HEK293 (cell line): ENCODE data around the gene KRT8.
"Not testable (repeated sequence)": the region's sequence is repeated elsewhere in the genome, so short reads cannot be mapped to it uniquely, and the experiment has no call there.

ENCODE experiments used
- CTCF ChIA-PET: fragments of 350-600 bp; formaldehyde crosslinking; extraction: SDS; loops from one replicate; lab custom pipeline; 2021; ENCODE audit warnings: antibody characterized with exemption; lab: Yijun Ruan, JAX
- POLR2A ChIA-PET: fragments of 300-600 bp; formaldehyde crosslinking; extraction: SDS; loops from one replicate; lab custom pipeline; 2020; ENCODE audit warnings: antibody characterized with exemption, inconsistent platforms; lab: Yijun Ruan, JAX
- H3K27ac ChIP-seq: fragments of 200-500 bp; sonication (Bioruptor generic); 2 replicates; pipeline ENCODE4 v1.5.1; 2014; ENCODE audit warnings: low read depth, low read length, control low read depth, inconsistent platforms; ENCODE audit errors: extremely low read depth
- H3K36me3 ChIP-seq, 2 experiments: fragments of 200-500 bp in 1 of 2; sonication (Bioruptor generic) in 1 of 2; 1 replicate in 1 of 2; 2 replicates in 1 of 2; pipeline ENCODE4 v1.5.1; 2014 to 2017; ENCODE audit warnings: inconsistent platforms in 2 of 2, low read length in 2 of 2; ENCODE audit not compliant: control insufficient read depth in 2 of 2, insufficient read depth in 1 of 2
- H3K4me1 ChIP-seq: fragments of 200-500 bp; sonication (Bioruptor generic); 2 replicates; pipeline ENCODE4 v1.5.1; 2014; ENCODE audit warnings: mild to moderate bottlenecking, low read length, inconsistent platforms; ENCODE audit not compliant: control insufficient read depth, insufficient read depth
- H3K4me3 ChIP-seq: 2 replicates; pipeline ENCODE4 v1.5.1; 2011; ENCODE audit warnings: low read depth, mild to moderate bottlenecking, control low read depth, low read length, moderate library complexity
- H3K9me3 ChIP-seq: fragments of 200-500 bp; sonication (Bioruptor generic); 2 replicates; pipeline ENCODE4 v1.5.1; 2014; ENCODE audit warnings: low read depth, low read length, inconsistent platforms; ENCODE audit not compliant: control insufficient read depth, insufficient read depth
- KLF16 ChIP-seq: fragments of 450-650 bp; formaldehyde crosslinking; IDR thresholded peaks from 2 replicates; pipeline ENCODE4 v1.5.1; 2017; ENCODE audit warnings: missing biosample characterization, missing genetic modification characterization
- SCRT1 ChIP-seq: fragments of 450-650 bp; formaldehyde crosslinking; IDR thresholded peaks from 2 replicates; pipeline ENCODE4 v1.5.1; 2016; ENCODE audit warnings: missing biosample characterization, missing genetic modification characterization, borderline replicate concordance
- SP2 ChIP-seq: fragments of 450-650 bp; formaldehyde crosslinking; IDR thresholded peaks from 2 replicates; pipeline ENCODE4 v1.5.1; 2016; ENCODE audit warnings: missing biosample characterization, missing genetic modification characterization
- ZNF133 ChIP-seq: fragments of 450-650 bp; formaldehyde crosslinking; IDR thresholded peaks from 2 replicates; pipeline ENCODE4 v1.5.1; 2016; ENCODE audit warnings: missing biosample characterization, missing genetic modification characterization
- ZNF138 ChIP-seq: fragments of 450-650 bp; formaldehyde crosslinking; IDR thresholded peaks from 2 replicates; pipeline ENCODE4 v1.5.1; 2016; ENCODE audit warnings: missing biosample characterization, missing genetic modification characterization, borderline replicate concordance
- ZNF146 ChIP-seq: fragments of 450-650 bp; formaldehyde crosslinking; IDR thresholded peaks from 2 replicates; pipeline ENCODE4 v1.5.1; 2016; ENCODE audit warnings: missing biosample characterization, missing genetic modification characterization
- ZNF274 ChIP-seq, 2 experiments: fragments of 200-500 bp in 1 of 2; fragments of 450-650 bp in 1 of 2; sonication (Bioruptor generic) in 1 of 2; formaldehyde crosslinking in 1 of 2; IDR thresholded peaks; 2 replicates each; pipeline versions ENCODE4 v1.5.1 to v1.6.1; 2014 to 2016; ENCODE audit warnings: borderline replicate concordance in 1 of 2, inconsistent platforms in 1 of 2, low read length in 1 of 2, missing biosample characterization in 1 of 2, missing genetic modification characterization in 1 of 2
- ZNF335 ChIP-seq: fragments of 450-650 bp; formaldehyde crosslinking; conservative IDR thresholded peaks from 2 replicates; pipeline ENCODE4 v1.5.1; 2016; ENCODE audit warnings: missing biosample characterization, missing genetic modification characterization
- ZNF501 ChIP-seq: fragments of 450-650 bp; formaldehyde crosslinking; IDR thresholded peaks from 2 replicates; pipeline ENCODE4 v1.5.1; 2016; ENCODE audit warnings: missing biosample characterization, missing genetic modification characterization
- ZNF658 ChIP-seq: fragments of 450-650 bp; formaldehyde crosslinking; IDR thresholded peaks from 2 replicates; pipeline ENCODE4; 2016; ENCODE audit warnings: missing biosample characterization, missing genetic modification characterization
- ZNF843 ChIP-seq: fragments of 450-650 bp; formaldehyde crosslinking; IDR thresholded peaks from 2 replicates; pipeline ENCODE4 v1.5.1; 2016; ENCODE audit warnings: missing biosample characterization, missing genetic modification characterization
- TF ChIP-seq, protein P1 (sequence below): fragments of 450-650 bp; formaldehyde crosslinking; IDR thresholded peaks from 2 replicates; pipeline ENCODE4 v1.5.1; 2016; ENCODE audit warnings: missing biosample characterization, missing genetic modification characterization
- TF ChIP-seq, protein P2 (sequence below): fragments of 450-650 bp; formaldehyde crosslinking; IDR thresholded peaks from 2 replicates; pipeline ENCODE4 v1.5.1; 2016; ENCODE audit warnings: missing biosample characterization, missing genetic modification characterization

KRT8 gene

GRCh38 chr12:52856077-52856476 lies 48.8 kb downstream of the KRT8 start:
- H3K36me3 ChIP-seq, H3K4me3 ChIP-seq, H3K9me3 ChIP-seq, H3K4me1 ChIP-seq, H3K27ac ChIP-seq, CTCF ChIA-PET, POLR2A ChIA-PET: not testable (repeated sequence)
- TF ChIP-seq, protein P1, sequence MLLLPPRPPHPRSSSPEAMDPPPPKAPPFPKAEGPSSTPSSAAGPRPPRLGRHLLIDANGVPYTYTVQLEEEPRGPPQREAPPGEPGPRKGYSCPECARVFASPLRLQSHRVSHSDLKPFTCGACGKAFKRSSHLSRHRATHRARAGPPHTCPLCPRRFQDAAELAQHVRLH (tag by site-specific recombination), result peak; percentile 66; the same call in 1 of the 2 replicates
- TF ChIP-seq, protein P2, sequence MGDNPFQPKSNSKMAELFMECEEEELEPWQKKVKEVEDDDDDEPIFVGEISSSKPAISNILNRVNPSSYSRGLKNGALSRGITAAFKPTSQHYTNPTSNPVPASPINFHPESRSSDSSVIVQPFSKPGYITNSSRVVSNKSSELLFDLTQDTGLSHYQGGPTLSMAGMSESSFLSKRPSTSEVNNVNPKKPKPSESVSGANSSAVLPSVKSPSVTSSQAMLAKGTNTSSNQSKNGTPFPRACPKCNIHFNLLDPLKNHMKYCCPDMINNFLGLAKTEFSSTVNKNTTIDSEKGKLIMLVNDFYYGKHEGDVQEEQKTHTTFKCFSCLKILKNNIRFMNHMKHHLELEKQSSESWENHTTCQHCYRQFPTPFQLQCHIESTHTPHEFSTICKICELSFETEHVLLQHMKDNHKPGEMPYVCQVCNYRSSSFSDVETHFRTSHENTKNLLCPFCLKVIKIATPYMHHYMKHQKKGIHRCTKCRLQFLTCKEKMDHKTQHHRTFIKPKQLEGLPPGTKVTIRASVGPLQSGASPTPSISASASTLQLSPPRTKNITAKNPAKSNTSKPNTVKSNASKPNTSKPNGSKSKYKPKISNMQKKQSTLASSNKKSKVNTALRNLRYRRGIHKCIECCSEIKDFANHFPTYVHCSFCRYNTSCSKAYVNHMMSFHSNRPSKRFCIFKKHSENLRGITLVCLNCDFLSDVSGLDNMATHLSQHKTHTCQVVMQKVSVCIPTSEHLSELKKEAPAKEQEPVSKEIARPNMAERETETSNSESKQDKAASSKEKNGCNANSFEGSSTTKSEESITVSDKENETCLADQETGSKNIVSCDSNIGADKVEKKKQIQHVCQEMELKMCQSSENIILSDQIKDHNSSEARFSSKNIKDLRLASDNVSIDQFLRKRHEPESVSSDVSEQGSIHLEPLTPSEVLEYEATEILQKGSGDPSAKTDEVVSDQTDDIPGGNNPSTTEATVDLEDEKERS, result peak; percentile 87; the same call in 1 of the 2 replicates
- TF ChIP-seq ZNF146, result peak; percentile 98

- H3K4me3 ChIP-seq, result no peak overlapping the region
- H3K9me3 ChIP-seq, result no peaks in the 10 kb centered on the region
- ChIA-PET POLR2A (no interaction called here), CTCF (interaction anchor here (0.6 to 1.2 kb wide), 3 partner anchors 8 to 269 kb away, joined by 3 to 6 read pairs (median 4); no protein-coding TSS in a partner anchor)
- no peaks in the 10 kb centered on the region for H3K4me1 ChIP-seq
- TF ChIP-seq ZNF138 (tag by site-specific recombination), result no peak
- TF ChIP-seq ZNF133 (tag by site-specific recombination), result peak; percentile 92
- no peaks in the 10 kb centered on the region for H3K36me3 ChIP-seq
- H3K27ac ChIP-seq, result no peak overlapping the region
Measured at GRCh38 chr12:52851787-52852186, 53.1 kb downstream of the KRT8 start.

DNA sequence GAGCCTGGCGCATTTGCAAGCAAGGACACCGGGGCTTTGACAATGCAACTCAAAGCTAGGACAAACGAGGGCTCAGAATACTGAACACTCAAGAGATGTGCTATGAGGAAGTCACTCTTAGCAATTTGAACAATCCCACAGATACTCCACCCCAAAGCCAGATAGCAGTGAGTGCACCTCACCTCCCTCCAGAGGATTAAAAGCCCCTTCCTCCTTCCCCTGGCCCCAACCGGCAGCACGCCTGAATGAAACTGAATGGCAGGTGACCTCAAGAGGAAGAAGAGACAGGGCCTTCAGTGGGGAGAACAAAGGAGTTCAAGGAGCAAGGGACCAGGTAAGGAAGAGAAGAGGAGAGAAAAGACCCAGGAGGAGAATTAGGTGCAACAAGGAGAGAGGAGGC lies 54.2 kb downstream of the KRT8 start:
- Histone ChIP-seq H3K27ac (no peak overlapping the region), H3K4me3 (no peak overlapping the region), H3K4me1 (no peaks in the 10 kb centered on the region), H3K36me3 (no peaks in the 10 kb centered on the region), H3K9me3 (no peaks in the 10 kb centered on the region)
- TF ChIP-seq ZNF843 (tag by site-specific recombination) (no peak), ZNF501 (tag by site-specific recombination) (no peak), ZNF335 (tag by site-specific recombination) (no peak), SCRT1 (tag by site-specific recombination) (no peak), ZNF274 (IDR thresholded peaks at IDR 0.05; ENCODE audit: low read length) (no peak), ZNF274 (tag by site-specific recombination; IDR thresholded peaks at IDR 0.05; ENCODE audit: borderline replicate concordance) (no peak), KLF16 (no peak), SP2 (tag by site-specific recombination) (no peak)
- ChIA-PET POLR2A (no interaction called here), CTCF (no interaction called here)

DNA sequence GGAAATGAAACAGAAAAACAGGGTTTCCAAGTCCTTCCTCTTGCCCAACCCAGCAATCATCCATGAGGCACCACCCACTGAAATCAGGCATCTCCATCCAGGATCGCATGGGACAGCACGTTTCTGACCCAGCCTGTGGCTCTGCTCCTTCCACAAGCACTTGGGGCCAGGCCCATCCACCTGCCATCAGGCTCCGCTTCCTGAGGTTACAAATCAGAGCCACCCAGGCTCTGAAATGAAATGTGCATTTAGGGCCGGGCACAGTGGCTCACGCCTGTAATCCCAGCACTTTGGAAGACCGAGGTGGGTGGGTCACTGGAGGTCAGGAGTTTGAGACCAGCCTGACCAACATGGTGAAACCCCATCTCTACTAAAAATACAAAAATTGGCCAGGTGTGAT lies 55.4 kb downstream of the KRT8 start:
- Histone ChIP-seq H3K9me3 (no peaks in the 10 kb centered on the region), H3K27ac (no peak overlapping the region), H3K36me3 (no peaks in the 10 kb centered on the region), H3K4me1 (no peaks in the 10 kb centered on the region), H3K4me3 (no peak overlapping the region)
- POLR2A ChIA-PET, result no interaction called here
- TF ChIP-seq ZNF658 (tag by site-specific recombination), result no peak
- CTCF ChIA-PET, result no interaction called here
